ENCODE results near the gene SMIM9.

- TF ChIP-seq GATA2 (IDR thresholded peaks at IDR 0.05; ENCODE audit: low read depth, low read length): no peak
- no peak for TF ChIP-seq GATA3 (IDR thresholded peaks at IDR 0.05; ENCODE audit: low read depth, low read length)
Observed at GRCh38 chrX:154824638-154825037, 9.8 kb downstream of the SMIM9 start.

All from SH-SY5Y (cell line).